GM19452 (cell line): ENCODE results near the gene RINL.
"Not testable (repeated sequence)": the region's sequence is repeated elsewhere in the genome, so short reads cannot be mapped to it uniquely, and the experiment has no call there.

ENCODE experiments used
- ATAC-seq: cut with Tn5 transposase; IDR thresholded peaks from one replicate; pipeline ENCODE4 v1.9.1; 2021; ENCODE audit not compliant: unreplicated experiment

RINL gene

GRCh38 chr19:38878575-38879399 is 712 bp upstream of the RINL start:
- ATAC-seq = no peak

- no peak for ATAC-seq
Measured at GRCh38 chr19:38875656-38876395, 2.2 kb downstream of the RINL start.

GRCh38 chr19:38873400-38873799 is 4.7 kb downstream of the RINL start:
- ATAC-seq = not testable (repeated sequence)

- ATAC-seq = no peak
Measured at GRCh38 chr19:38870612-38871011, 7.5 kb downstream of the RINL start.

- peak; percentile 68 for ATAC-seq
Measured at GRCh38 chr19:38869836-38870607, 8.1 kb downstream of the RINL start.

GRCh38 chr19:38869160-38869835 is 8.8 kb downstream of the RINL start:
- ATAC-seq = no peak

GRCh38 chr19:38868551-38868950 is 9.5 kb downstream of the RINL start:
- ATAC-seq = no peak

GRCh38 chr19:38867171-38867780 is 10.8 kb downstream of the RINL start:
- no peak for ATAC-seq

- ATAC-seq = no peak
Measured at GRCh38 chr19:38862321-38863059, 15.6 kb downstream of the RINL start.

- ATAC-seq = no peak
Measured at GRCh38 chr19:38861368-38861767, 16.7 kb downstream of the RINL start.

GRCh38 chr19:38859631-38860204 is 18.4 kb downstream of the RINL start:
- ATAC-seq = not testable (repeated sequence)

GRCh38 chr19:38856813-38857212 is 21.3 kb downstream of the RINL start:
- ATAC-seq = no peak

GRCh38 chr19:38855751-38856150 is 22.3 kb downstream of the RINL start:
- not testable (repeated sequence) for ATAC-seq

GRCh38 chr19:38854961-38855360 is 23.1 kb downstream of the RINL start:
- not testable (repeated sequence) for ATAC-seq

GRCh38 chr19:38853214-38853613 is 24.9 kb downstream of the RINL start:
- no peak for ATAC-seq

- ATAC-seq = no peak
Measured at GRCh38 chr19:38852231-38853044, 25.6 kb downstream of the RINL start.

GRCh38 chr19:38851622-38852230 is 26.3 kb downstream of the RINL start:
- ATAC-seq = no peak

GRCh38 chr19:38850976-38851621 is 27.0 kb downstream of the RINL start:
- ATAC-seq = no peak
